Loucy (cell line): ENCODE measurements around the gene NELFB.

Experiments
- EZH2phosphoT487 ChIP-seq: fragments of 200-600 bp; IDR thresholded peaks from 2 replicates; pipeline ENCODE4 v1.6.1; 2018; ENCODE audit warnings: antibody characterized with exemption, mild to moderate bottlenecking, moderate library complexity, borderline replicate concordance
- TF ChIP-seq, protein P1 (sequence below): fragments of 200-600 bp; sonication (generic); conservative IDR thresholded peaks from 2 replicates; pipeline ENCODE4 v1.5.1; 2014; ENCODE audit warnings: mild to moderate bottlenecking, antibody characterized with exemption, low read length

DNA sequence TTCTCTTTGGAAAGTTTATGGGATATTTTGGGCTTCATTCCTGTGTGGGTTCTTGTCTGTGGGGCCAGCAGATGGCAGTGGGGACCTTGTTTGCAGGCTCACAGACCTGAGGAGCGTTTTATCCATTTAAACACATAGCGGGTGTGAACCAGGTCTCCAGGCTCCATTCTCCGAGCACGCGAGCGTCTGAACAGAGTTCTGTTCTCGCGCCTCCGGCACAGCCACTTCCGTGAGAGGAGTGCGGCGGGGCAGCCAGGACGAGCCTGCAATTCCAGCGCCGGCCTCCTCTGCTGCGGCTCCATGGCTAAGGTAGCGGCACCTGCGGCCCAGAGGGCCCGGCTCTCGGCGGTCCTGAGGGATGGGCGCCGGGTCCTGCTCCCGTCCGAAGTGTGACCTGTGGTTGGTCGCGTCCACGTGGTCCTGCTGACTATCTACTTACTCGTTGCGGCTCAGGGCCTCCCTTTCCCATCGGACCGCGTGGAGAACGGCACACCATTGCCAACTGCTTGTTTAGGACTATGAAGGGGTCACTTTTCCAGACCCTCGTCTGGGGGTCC is 39.6 kb downstream of the NELFB start:
- TF ChIP-seq EZH2phosphoT487, result no peak
- TF ChIP-seq, protein P1, sequence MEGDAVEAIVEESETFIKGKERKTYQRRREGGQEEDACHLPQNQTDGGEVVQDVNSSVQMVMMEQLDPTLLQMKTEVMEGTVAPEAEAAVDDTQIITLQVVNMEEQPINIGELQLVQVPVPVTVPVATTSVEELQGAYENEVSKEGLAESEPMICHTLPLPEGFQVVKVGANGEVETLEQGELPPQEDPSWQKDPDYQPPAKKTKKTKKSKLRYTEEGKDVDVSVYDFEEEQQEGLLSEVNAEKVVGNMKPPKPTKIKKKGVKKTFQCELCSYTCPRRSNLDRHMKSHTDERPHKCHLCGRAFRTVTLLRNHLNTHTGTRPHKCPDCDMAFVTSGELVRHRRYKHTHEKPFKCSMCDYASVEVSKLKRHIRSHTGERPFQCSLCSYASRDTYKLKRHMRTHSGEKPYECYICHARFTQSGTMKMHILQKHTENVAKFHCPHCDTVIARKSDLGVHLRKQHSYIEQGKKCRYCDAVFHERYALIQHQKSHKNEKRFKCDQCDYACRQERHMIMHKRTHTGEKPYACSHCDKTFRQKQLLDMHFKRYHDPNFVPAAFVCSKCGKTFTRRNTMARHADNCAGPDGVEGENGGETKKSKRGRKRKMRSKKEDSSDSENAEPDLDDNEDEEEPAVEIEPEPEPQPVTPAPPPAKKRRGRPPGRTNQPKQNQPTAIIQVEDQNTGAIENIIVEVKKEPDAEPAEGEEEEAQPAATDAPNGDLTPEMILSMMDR, result no peak; the same call in 1 of the 2 replicates
